ENCODE data around the gene RTTN. TPM values are rescaled to one million over a fixed set of nuclear protein-coding genes. Genes with fewer than 3 reads are reported as not detected.

The RTTN gene
- total RNA-seq, 2 experiments from 2014 or later = 21.4 to 25.5 TPM

DNA sequence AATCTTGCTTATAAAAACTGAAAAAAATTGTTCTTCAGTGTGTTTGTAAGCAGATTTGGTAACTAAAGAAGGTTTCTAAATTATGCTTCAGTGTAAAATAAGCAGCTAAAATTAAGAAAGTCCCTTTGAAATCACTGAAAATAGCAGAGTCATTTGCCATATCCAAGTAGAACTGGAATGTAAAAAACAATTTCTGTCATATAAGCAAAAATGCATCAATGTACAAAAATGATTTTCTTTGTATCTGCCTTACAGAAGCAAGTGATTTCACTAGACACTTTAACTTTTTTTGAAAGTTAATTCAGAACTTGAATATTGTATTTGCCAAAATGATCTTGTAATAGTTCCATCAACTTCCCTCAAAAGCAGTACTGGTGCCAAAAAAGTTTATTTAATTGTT is 136.1 kb downstream of the RTTN start:
- intact Hi-C loops (cut with DNase I, micrococcal nuclease) = no loop called here
- no peaks in the 10 kb centered on the region for H3K9me3 Mint-ChIP-seq
- H3K9me3 ChIP-seq (ENCODE audit: control insufficient read depth in 1 of 2, insufficient read depth in 1 of 2, low read length in 2 of 2) = no peaks in the 10 kb centered on the region
- no peak overlapping the region for H3K27ac Mint-ChIP-seq
- H3K27me3 Mint-ChIP-seq = no peaks in the 10 kb centered on the region
- no peak for ATAC-seq (ENCODE audit: poor library complexity)
- ChIA-PET CTCF (interaction anchor here (1.9 kb wide), 1 partner anchor 15 kb away, joined by 4 read pairs; no protein-coding TSS in a partner anchor), POLR2A (no interaction called here)
- no peak for DNase-seq
- no peaks in the 10 kb centered on the region for H3K27me3 ChIP-seq (ENCODE audit: control insufficient read depth in 1 of 2, insufficient read depth in 2 of 2, low read length in 2 of 2)
- H3K4me1 Mint-ChIP-seq (ENCODE audit: low read depth) = no peaks in the 10 kb centered on the region
- peaks cover 2% of the 10 kb centered on the region for H3K36me3 ChIP-seq (ENCODE audit: insufficient read depth, low read length)
- peaks cover 56% of the 10 kb centered on the region for H3K36me3 Mint-ChIP-seq (ENCODE audit: low read depth)
- no peak for TF ChIP-seq CTCF (IDR thresholded peaks at IDR 0.05)
- H3K4me1 ChIP-seq (ENCODE audit: insufficient read depth, low read length) = no peaks in the 10 kb centered on the region
- H3K27ac ChIP-seq (ENCODE audit: low read depth in 1 of 2, low read length in 2 of 2) = no peak overlapping the region
- H3K4me3 Mint-ChIP-seq = no peak overlapping the region
- H3K4me3 ChIP-seq (ENCODE audit: low read length) = no peak overlapping the region

DNA sequence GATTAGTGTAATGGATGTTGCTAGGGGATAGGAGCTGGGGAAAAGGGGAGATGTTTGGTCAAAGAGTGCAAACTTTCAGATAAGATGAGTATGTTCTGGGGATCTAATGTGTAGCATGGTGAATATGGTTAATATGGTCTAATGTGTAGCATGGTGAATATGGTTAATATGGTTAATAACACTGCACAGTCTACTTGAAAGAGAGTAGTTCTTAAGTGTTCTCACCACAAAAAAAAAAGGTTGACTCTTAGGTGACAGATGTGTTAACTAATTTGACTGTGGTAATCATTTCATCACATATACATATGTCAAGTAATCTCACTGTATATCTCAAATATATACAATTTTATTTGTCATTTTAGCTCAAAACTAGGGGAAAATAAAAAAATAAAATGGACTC is 136.5 kb downstream of the RTTN start:
- CTCF ChIA-PET = interaction anchor here (1.9 kb wide), 1 partner anchor 15 kb away, joined by 4 read pairs; no protein-coding TSS in a partner anchor

DNA sequence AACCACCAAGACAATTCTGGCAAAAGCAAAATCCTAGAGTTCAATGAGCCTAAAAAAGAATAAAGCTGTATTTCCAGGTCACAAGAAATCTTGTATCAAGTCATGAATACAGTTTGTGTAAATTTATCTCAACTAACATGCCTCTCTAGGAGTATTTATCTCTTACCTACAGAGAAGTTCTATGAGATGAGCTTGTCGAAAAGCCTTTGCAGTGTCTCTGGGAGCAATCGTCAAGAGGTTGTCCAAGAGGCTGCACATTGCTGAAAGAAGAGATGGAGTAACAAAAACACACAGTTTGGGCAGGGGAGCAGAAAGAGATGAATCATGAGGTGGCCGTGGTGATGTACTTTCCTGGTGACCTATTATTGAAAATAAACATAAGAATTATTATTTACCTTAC is 145.8 kb downstream of the RTTN start:
- Histone ChIP-seq H3K4me1 (ENCODE audit: insufficient read depth, low read length) (no peaks in the 10 kb centered on the region), H3K27me3 (ENCODE audit: control insufficient read depth in 1 of 2, insufficient read depth in 2 of 2, low read length in 2 of 2) (no peaks in the 10 kb centered on the region), H3K4me3 (ENCODE audit: low read length) (no peak overlapping the region), H3K27ac (ENCODE audit: low read depth in 1 of 2, low read length in 2 of 2) (no peak overlapping the region), H3K36me3 (ENCODE audit: insufficient read depth, low read length) (peaks cover 11% of the 10 kb centered on the region), H3K9me3 (ENCODE audit: control insufficient read depth in 1 of 2, insufficient read depth in 1 of 2, low read length in 2 of 2) (no peaks in the 10 kb centered on the region)
- H3K27me3 Mint-ChIP-seq = no peaks in the 10 kb centered on the region
- no peak for ATAC-seq (ENCODE audit: poor library complexity)
- no peak for DNase-seq
- H3K4me3 Mint-ChIP-seq = no peak overlapping the region
- H3K9me3 Mint-ChIP-seq = no peaks in the 10 kb centered on the region
- POLR2A ChIA-PET = no interaction called here
- no peaks in the 10 kb centered on the region for H3K4me1 Mint-ChIP-seq (ENCODE audit: low read depth)
- H3K27ac Mint-ChIP-seq = no peak overlapping the region
- intact Hi-C loops (cut with DNase I, micrococcal nuclease) = no loop called here
- no peak for TF ChIP-seq CTCF (IDR thresholded peaks at IDR 0.05)
- CTCF ChIA-PET = no interaction called here
- H3K36me3 Mint-ChIP-seq (ENCODE audit: low read depth) = peaks cover 72% of the 10 kb centered on the region

More for the DNA sequence above, 136.5 kb downstream of the RTTN start:
- H3K9me3 Mint-ChIP-seq = no peaks in the 10 kb centered on the region
- intact Hi-C loops (cut with DNase I, micrococcal nuclease) = no loop called here
- DNase-seq (no peak), ATAC-seq (ENCODE audit: poor library complexity) (no peak)
- H3K4me1 Mint-ChIP-seq (ENCODE audit: low read depth) = no peaks in the 10 kb centered on the region
- no peak overlapping the region for H3K4me3 Mint-ChIP-seq
- H3K27me3 Mint-ChIP-seq = no peaks in the 10 kb centered on the region
- H3K27ac Mint-ChIP-seq = no peak overlapping the region
- Histone ChIP-seq H3K27me3 (ENCODE audit: control insufficient read depth in 1 of 2, insufficient read depth in 2 of 2, low read length in 2 of 2) (no peaks in the 10 kb centered on the region), H3K9me3 (ENCODE audit: control insufficient read depth in 1 of 2, insufficient read depth in 1 of 2, low read length in 2 of 2) (no peaks in the 10 kb centered on the region), H3K27ac (ENCODE audit: low read depth in 1 of 2, low read length in 2 of 2) (no peak overlapping the region), H3K36me3 (ENCODE audit: insufficient read depth, low read length) (peaks cover 2% of the 10 kb centered on the region), H3K4me1 (ENCODE audit: insufficient read depth, low read length) (no peaks in the 10 kb centered on the region), H3K4me3 (ENCODE audit: low read length) (no peak overlapping the region)
- TF ChIP-seq CTCF (IDR thresholded peaks at IDR 0.05) = no peak
- POLR2A ChIA-PET = no interaction called here
- H3K36me3 Mint-ChIP-seq (ENCODE audit: low read depth) = peaks cover 52% of the 10 kb centered on the region
